Activated T-cell treated with anti-CD3 and anti-CD28 coated beads, Interleukin-2, amount 50 U/mL, for 24 hours (primary cell): Measurements from ENCODE around the gene ITPR3.
A peak's percentile ranks its signal among the peaks of the same experiment; 100 is the strongest.

Experiments used
- DNase-seq: peaks from one replicate; pipeline ENCODE4 v3.0.0-alpha.2; 2020
- H3K27ac Mint-ChIP-seq: 2 replicates; pipeline ENCODE4 v1.8.0; 2020; ENCODE audit warnings: mild to moderate bottlenecking, mixed read lengths
- H3K27me3 Mint-ChIP-seq: 2 replicates; pipeline ENCODE4 v1.8.0; 2020; ENCODE audit warnings: mixed read lengths
- H3K36me3 Mint-ChIP-seq: 2 replicates; pipeline ENCODE4 v1.8.0; 2020; ENCODE audit warnings: low read depth, mixed read lengths
- H3K4me1 Mint-ChIP-seq: 2 replicates; pipeline ENCODE4 v1.8.0; 2020; ENCODE audit warnings: low read depth, mixed read lengths
- H3K4me3 Mint-ChIP-seq: 2 replicates; pipeline ENCODE4 v1.8.0; 2020; ENCODE audit warnings: mild to moderate bottlenecking, moderate library complexity, mixed read lengths
- H3K9me3 Mint-ChIP-seq: 2 replicates; pipeline ENCODE4 v1.8.0; 2020; ENCODE audit warnings: mixed read lengths

The ITPR3 gene

DNA sequence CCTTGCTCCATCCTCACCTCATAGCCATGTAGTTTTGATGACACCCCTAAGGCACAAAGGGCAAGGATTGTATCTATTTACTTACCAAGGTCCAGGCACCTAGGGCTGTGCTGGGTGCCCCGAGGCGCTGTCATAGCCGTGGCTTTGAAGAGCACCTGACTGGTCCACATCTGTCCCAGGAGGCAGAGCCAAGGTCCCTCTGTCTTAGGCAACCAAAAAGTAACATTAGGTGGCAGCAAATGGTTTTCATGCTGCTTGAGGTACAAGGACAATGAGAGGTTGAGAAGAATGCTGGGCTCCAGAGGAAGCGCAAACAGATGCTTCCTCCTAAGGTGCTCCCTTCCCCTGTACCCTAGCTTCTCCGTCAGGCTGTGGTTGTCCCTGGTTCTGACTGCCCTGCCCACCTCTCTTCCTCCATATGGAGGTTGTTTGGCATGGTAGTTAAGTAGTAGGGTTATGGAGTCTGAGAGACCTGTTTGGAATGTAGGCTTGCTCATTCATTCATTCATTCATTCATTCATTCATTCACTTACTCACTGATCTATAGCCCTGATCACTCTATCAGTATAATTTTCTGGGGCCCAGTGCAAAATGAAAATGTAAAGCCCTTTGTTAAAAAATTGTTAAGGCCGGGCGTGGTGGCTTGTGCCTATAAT lies 93.4 kb downstream of the ITPR3 start:
- H3K4me1 Mint-ChIP-seq: peaks cover 24% of the 10 kb centered on the region
- DNase-seq: no peak
- no peak overlapping the region for H3K27ac Mint-ChIP-seq
- no peaks in the 10 kb centered on the region for H3K9me3 Mint-ChIP-seq
- H3K27me3 Mint-ChIP-seq: no peaks in the 10 kb centered on the region
- peaks cover 20% of the 10 kb centered on the region for H3K36me3 Mint-ChIP-seq
- no peak overlapping the region for H3K4me3 Mint-ChIP-seq

GRCh38 chr6:33716379-33716778 lies 95.3 kb downstream of the ITPR3 start:
- H3K4me1 Mint-ChIP-seq: peaks cover 9% of the 10 kb centered on the region
- no peaks in the 10 kb centered on the region for H3K27me3 Mint-ChIP-seq
- DNase-seq: no peak
- peaks cover 2% of the 10 kb centered on the region for H3K36me3 Mint-ChIP-seq
- H3K9me3 Mint-ChIP-seq: no peaks in the 10 kb centered on the region
- H3K4me3 Mint-ChIP-seq: no peak overlapping the region
- H3K27ac Mint-ChIP-seq: no peak overlapping the region

- H3K27ac Mint-ChIP-seq: no peak overlapping the region
- H3K36me3 Mint-ChIP-seq: no peaks in the 10 kb centered on the region
- H3K27me3 Mint-ChIP-seq: no peaks in the 10 kb centered on the region
- peaks cover 4% of the 10 kb centered on the region for H3K4me1 Mint-ChIP-seq
- no peak for DNase-seq
- H3K4me3 Mint-ChIP-seq: no peak overlapping the region
- H3K9me3 Mint-ChIP-seq: no peaks in the 10 kb centered on the region
These were observed 95.9 kb downstream of the ITPR3 start for GRCh38 chr6:33716890-33717632.

GRCh38 chr6:33717934-33718455 lies 96.9 kb downstream of the ITPR3 start:
- no peak for DNase-seq
- H3K4me3 Mint-ChIP-seq: no peak overlapping the region
- H3K4me1 Mint-ChIP-seq: peaks cover under 1% of the 10 kb centered on the region

GRCh38 chr6:33718713-33719112 lies 97.6 kb downstream of the ITPR3 start:
- H3K4me1 Mint-ChIP-seq: peaks cover 5% of the 10 kb centered on the region
- H3K9me3 Mint-ChIP-seq: no peaks in the 10 kb centered on the region
- H3K4me3 Mint-ChIP-seq: no peak overlapping the region
- no peaks in the 10 kb centered on the region for H3K36me3 Mint-ChIP-seq
- no peaks in the 10 kb centered on the region for H3K27me3 Mint-ChIP-seq
- DNase-seq: no peak
- H3K27ac Mint-ChIP-seq: no peak overlapping the region

More at GRCh38 chr6:33717934-33718455, 96.9 kb downstream of the ITPR3 start:
- no peaks in the 10 kb centered on the region for H3K36me3 Mint-ChIP-seq
- H3K27ac Mint-ChIP-seq: no peak overlapping the region
- H3K9me3 Mint-ChIP-seq: no peaks in the 10 kb centered on the region
- no peaks in the 10 kb centered on the region for H3K27me3 Mint-ChIP-seq

DNA sequence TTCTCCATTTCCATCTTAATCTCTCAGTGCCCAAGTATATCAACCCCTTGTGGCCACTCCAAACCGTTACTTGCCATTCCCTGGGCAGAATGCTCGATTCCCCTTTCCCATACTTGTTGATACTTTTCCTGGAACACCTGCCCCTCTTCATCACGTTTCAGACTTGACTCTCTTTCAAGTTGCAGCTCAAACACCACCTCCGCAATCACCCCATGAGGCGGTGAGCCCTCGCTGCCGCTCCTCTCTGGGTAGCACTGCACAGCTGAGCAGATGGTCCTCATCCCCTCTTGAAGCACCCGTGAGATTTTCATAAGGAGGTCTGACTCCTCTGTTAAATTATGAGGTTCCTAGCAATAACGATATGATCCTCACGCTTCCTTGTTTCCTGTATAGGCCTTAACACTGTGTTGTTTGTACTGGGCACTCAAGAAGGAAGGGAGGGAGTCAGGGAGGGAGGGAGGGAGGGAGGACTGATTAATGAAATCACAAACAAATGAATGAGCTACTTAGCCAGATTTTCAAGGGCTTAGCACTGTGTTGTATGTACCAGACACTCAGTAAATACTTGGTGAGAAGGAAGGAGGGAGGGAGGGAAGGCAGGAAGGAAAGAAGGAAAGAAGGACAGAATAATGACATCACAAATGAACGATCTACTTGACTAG lies 98.3 kb downstream of the ITPR3 start:
- Mint-ChIP-seq H3K4me3 (no peak overlapping the region), H3K9me3 (no peaks in the 10 kb centered on the region), H3K36me3 (no peaks in the 10 kb centered on the region), H3K27ac (no peak overlapping the region), H3K4me1 (peaks cover 12% of the 10 kb centered on the region), H3K27me3 (no peaks in the 10 kb centered on the region)
- no peak for DNase-seq

- Mint-ChIP-seq H3K36me3 (no peaks in the 10 kb centered on the region), H3K27ac (no peak overlapping the region), H3K4me3 (no peak overlapping the region), H3K4me1 (peaks cover 17% of the 10 kb centered on the region), H3K27me3 (no peaks in the 10 kb centered on the region), H3K9me3 (no peaks in the 10 kb centered on the region)
- no peak for DNase-seq
These were observed 99.9 kb downstream of the ITPR3 start for GRCh38 chr6:33720998-33721397.

GRCh38 chr6:33721508-33721907 lies 100.4 kb downstream of the ITPR3 start:
- H3K4me3 Mint-ChIP-seq: no peak overlapping the region
- DNase-seq: no peak
- H3K36me3 Mint-ChIP-seq: no peaks in the 10 kb centered on the region
- H3K4me1 Mint-ChIP-seq: peaks cover 17% of the 10 kb centered on the region
- no peak overlapping the region for H3K27ac Mint-ChIP-seq
- no peaks in the 10 kb centered on the region for H3K9me3 Mint-ChIP-seq
- no peaks in the 10 kb centered on the region for H3K27me3 Mint-ChIP-seq

DNA sequence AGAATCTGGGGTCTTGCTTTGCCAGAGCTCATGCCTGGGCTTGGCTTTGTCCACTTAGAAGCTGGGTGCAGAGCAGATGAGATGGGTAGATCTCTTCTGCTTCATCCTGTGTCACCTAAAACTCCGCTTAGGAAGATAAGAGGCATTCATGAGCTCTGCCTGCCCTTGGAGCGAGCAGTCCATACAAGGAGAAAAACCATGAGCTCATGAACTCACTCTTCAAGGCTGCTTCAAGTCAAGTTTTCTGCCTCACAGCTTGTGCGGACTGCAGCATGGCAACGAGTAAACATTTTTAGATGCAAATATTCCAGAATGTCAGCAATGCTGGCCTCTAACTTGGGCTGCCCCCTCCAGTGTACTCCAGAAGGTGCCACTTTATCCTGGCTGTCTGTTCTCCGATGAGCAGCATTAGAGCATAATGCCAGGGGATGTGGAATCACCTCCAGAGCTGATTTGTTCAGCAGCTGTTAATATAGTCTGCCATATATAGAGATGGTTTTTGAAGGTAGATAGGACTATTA lies 101.0 kb downstream of the ITPR3 start:
- no peak overlapping the region for H3K4me3 Mint-ChIP-seq
- no peaks in the 10 kb centered on the region for H3K27me3 Mint-ChIP-seq
- H3K27ac Mint-ChIP-seq: no peak overlapping the region
- H3K36me3 Mint-ChIP-seq: no peaks in the 10 kb centered on the region
- DNase-seq: no peak
- H3K4me1 Mint-ChIP-seq: peaks cover 17% of the 10 kb centered on the region
- no peaks in the 10 kb centered on the region for H3K9me3 Mint-ChIP-seq

GRCh38 chr6:33723371-33724085 lies 102.4 kb downstream of the ITPR3 start:
- Mint-ChIP-seq H3K36me3 (no peaks in the 10 kb centered on the region), H3K27me3 (no peaks in the 10 kb centered on the region), H3K4me3 (no peak overlapping the region), H3K27ac (no peak overlapping the region), H3K4me1 (peaks cover 17% of the 10 kb centered on the region), H3K9me3 (no peaks in the 10 kb centered on the region)
- DNase-seq: no peak

GRCh38 chr6:33724102-33725023 lies 103.2 kb downstream of the ITPR3 start:
- no peaks in the 10 kb centered on the region for H3K36me3 Mint-ChIP-seq
- peaks cover 17% of the 10 kb centered on the region for H3K4me1 Mint-ChIP-seq
- no peak overlapping the region for H3K4me3 Mint-ChIP-seq
- no peaks in the 10 kb centered on the region for H3K9me3 Mint-ChIP-seq
- H3K27ac Mint-ChIP-seq: peak overlapping the region; percentile 18
- H3K27me3 Mint-ChIP-seq: no peaks in the 10 kb centered on the region
- no peak for DNase-seq

DNA sequence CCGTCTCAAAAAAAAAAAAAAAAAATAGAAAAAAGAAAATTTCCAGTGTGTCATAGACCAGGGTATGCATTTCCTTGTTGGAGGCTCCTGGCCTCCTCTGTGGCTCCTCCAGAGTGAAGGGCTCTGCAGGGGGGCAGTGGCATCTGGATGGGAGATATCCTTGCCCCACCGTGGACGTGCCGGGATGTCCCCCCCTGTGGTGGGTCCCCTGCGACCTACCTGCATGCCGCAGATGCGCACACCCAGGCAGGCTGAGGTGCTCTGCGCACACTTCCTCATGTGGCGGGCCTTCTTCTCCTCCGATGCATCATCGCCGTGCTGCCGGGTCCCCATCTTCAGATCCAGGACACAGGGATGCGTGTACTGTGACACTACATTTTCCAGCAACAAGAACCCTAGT lies 104.1 kb downstream of the ITPR3 start:
- Mint-ChIP-seq H3K4me3 (no peak overlapping the region), H3K27ac (no peak overlapping the region), H3K27me3 (no peaks in the 10 kb centered on the region), H3K36me3 (no peaks in the 10 kb centered on the region), H3K4me1 (peaks cover 17% of the 10 kb centered on the region), H3K9me3 (no peaks in the 10 kb centered on the region)
- no peak for DNase-seq

DNA sequence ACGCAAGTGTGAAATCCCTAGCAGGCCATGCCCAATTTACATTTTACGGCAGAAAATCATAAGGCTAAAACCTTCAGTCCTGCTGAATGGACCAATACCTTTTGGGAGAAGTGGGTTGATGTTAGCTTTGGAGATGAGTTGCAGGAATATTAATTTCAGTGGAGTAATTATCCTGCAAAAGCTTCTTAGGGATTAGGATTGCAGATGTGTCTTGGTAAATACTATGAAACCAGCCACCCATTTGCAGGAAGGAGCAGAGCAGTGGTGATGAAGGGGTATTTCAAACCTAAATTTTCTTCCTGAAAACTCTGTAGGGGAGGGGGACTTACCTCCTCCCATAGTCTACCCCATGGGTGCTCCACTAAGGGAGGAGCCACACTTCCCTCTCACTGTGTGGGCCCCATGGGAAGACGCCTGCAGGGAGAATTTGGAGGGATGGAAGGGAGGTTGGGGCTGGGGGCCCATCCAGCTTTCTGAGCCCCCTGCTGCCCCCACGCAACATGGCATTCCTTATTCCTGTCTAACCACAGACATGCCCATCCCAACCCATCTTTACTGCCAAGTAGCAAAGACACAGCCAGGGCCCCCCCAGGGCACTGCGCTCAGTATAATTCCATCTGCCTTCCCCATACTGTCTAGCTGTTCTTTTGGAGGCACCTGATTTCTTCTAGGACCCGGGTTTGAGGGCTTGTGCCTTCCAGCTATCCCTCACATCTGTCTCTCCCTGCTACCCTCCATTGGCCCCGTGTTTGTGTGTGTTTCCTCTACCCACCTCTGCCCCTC lies 105.0 kb downstream of the ITPR3 start:
- Mint-ChIP-seq H3K27me3 (no peaks in the 10 kb centered on the region), H3K9me3 (no peaks in the 10 kb centered on the region), H3K4me3 (no peak overlapping the region), H3K36me3 (no peaks in the 10 kb centered on the region), H3K27ac (no peak overlapping the region), H3K4me1 (peaks cover 17% of the 10 kb centered on the region)
- no peak for DNase-seq
